SK-N-SH (cell line): ENCODE results near the gene SYNGR4. TPM values are rescaled to one million over a fixed set of nuclear protein-coding genes. Genes with fewer than 3 reads are reported as not detected.

ENCODE experiments used
- CTCF ChIA-PET: fragments of 300-600, 350-600 bp; formaldehyde crosslinking; extraction: SDS; loops from one replicate; lab custom pipeline; 2021; lab: Yijun Ruan, JAX
- POLR2A ChIA-PET: fragments of 350-600 bp; sonication (Branson Sonifier 250); formaldehyde crosslinking; extraction: SDS; loops from one replicate; lab custom pipeline; 2020; ENCODE audit warnings: antibody characterized with exemption, inconsistent platforms; lab: Yijun Ruan, JAX
- DNase-seq: peaks from one replicate; pipeline ENCODE4 v3.0.0; 2012
- H2AFZ ChIP-seq: fragments of 200-600 bp; sonication (generic); 2 replicates; pipeline ENCODE4 v1.8.1; 2016; ENCODE audit warnings: antibody characterized with exemption, mild to moderate bottlenecking, low read depth
- H3F3A ChIP-seq: fragments of 200-600 bp; sonication (generic); replicated peaks from 2 replicates; pipeline ENCODE3; 2016; ENCODE audit warnings: antibody characterized with exemption, mild to moderate bottlenecking; ENCODE audit not compliant: insufficient read depth
- H3K27ac ChIP-seq, 2 experiments: fragments of 200-500 bp in 1 of 2; fragments of 200-600 bp in 1 of 2; sonication (Bioruptor generic) in 1 of 2; sonication (generic), shearing (Covaris generic) in 1 of 2; 2 replicates each; pipeline versions ENCODE4 v1.5.1 to v1.6.1; 2014 to 2016; ENCODE audit warnings: low read depth in 2 of 2, inconsistent platforms in 1 of 2, low read length in 1 of 2, mild to moderate bottlenecking in 1 of 2, mixed read lengths in 1 of 2
- H3K27me3 ChIP-seq: fragments of 200-600 bp; sonication (generic), shearing (Covaris generic); 2 replicates; pipeline ENCODE4 v1.6.1; 2016; ENCODE audit warnings: mixed run types; ENCODE audit not compliant: insufficient read depth
- H3K36me3 ChIP-seq, 2 experiments: fragments of 200-500 bp in 1 of 2; fragments of 200-600 bp in 1 of 2; sonication (Bioruptor generic) in 1 of 2; sonication (generic) in 1 of 2; replicated peaks in 1 of 2; 2 replicates each; pipeline versions ENCODE3 to v1.5.1; 2014 to 2016; ENCODE audit warnings: low read length in 1 of 2, mild to moderate bottlenecking in 1 of 2; ENCODE audit not compliant: insufficient read depth in 2 of 2, control insufficient read depth in 1 of 2
- H3K4me1 ChIP-seq, 2 experiments: fragments of 200-500 bp in 1 of 2; fragments of 200-600 bp in 1 of 2; sonication (Bioruptor generic) in 1 of 2; sonication (generic), shearing (Covaris generic) in 1 of 2; 2 replicates each; pipeline versions ENCODE4 v1.5.1 to v1.6.1; 2014 to 2016; ENCODE audit warnings: low read depth in 1 of 2, low read length in 1 of 2, mixed run types in 1 of 2; ENCODE audit not compliant: insufficient read depth in 2 of 2, control insufficient read depth in 1 of 2
- H3K4me2 ChIP-seq: fragments of 200-600 bp; sonication (generic), shearing (Covaris generic); 2 replicates; pipeline ENCODE4 v1.6.1; 2017; ENCODE audit warnings: mixed run types
- H3K4me3 ChIP-seq, 2 experiments: fragments of 200-500 bp in 1 of 2; fragments of 200-600 bp in 1 of 2; sonication (Bioruptor generic) in 1 of 2; sonication (generic), shearing (Covaris generic) in 1 of 2; 2 replicates each; pipeline versions ENCODE4 v1.5.1 to v1.8.1; 2014 to 2016; ENCODE audit warnings: low read depth in 2 of 2, inconsistent platforms in 1 of 2, low read length in 1 of 2, mild to moderate bottlenecking in 1 of 2, mixed read lengths in 1 of 2, moderate library complexity in 1 of 2
- H3K79me2 ChIP-seq: fragments of 200-600 bp; sonication (generic); 2 replicates; pipeline ENCODE4 v1.8.1; 2017; ENCODE audit warnings: mild to moderate bottlenecking; ENCODE audit not compliant: insufficient read depth
- H3K9ac ChIP-seq: fragments of 200-600 bp; sonication (generic); 2 replicates; pipeline ENCODE4 v1.6.1; 2017; ENCODE audit warnings: mixed run types
- H3K9me2 ChIP-seq: fragments of 200-600 bp; sonication (generic); 2 replicates; pipeline ENCODE4 v1.6.1; 2017; ENCODE audit warnings: mixed run types
- H3K9me3 ChIP-seq: fragments of 200-600 bp; sonication (generic); 2 replicates; pipeline ENCODE4 v1.6.1; 2017; ENCODE audit warnings: mixed run types, mild to moderate bottlenecking, moderate library complexity
- H4K20me1 ChIP-seq: fragments of 200-600 bp; sonication (generic); 2 replicates; pipeline ENCODE4 v1.6.1; 2017; ENCODE audit warnings: mild to moderate bottlenecking, mixed run types; ENCODE audit not compliant: insufficient read depth
- ELF1 ChIP-seq: IDR thresholded peaks from 2 replicates; pipeline ENCODE4 v1.4.0; 2012
- EP300 ChIP-seq, 2 experiments: IDR thresholded peaks; 2 replicates each; pipeline versions ENCODE4 v1.4.0 to v1.6.1; 2012; ENCODE audit warnings: borderline replicate concordance in 1 of 2, low read depth in 1 of 2, low read length in 1 of 2
- FOSL2 ChIP-seq: IDR thresholded peaks from 2 replicates; pipeline ENCODE4 v1.4.0; 2012; ENCODE audit warnings: low read depth, mild to moderate bottlenecking, moderate library complexity, borderline replicate concordance
- FOXM1 ChIP-seq: IDR thresholded peaks from 2 replicates; pipeline ENCODE4 v1.4.0; 2012; ENCODE audit warnings: low read depth, mild to moderate bottlenecking
- JUND ChIP-seq: IDR thresholded peaks from 2 replicates; pipeline ENCODE4 v1.4.0; 2012
- NRF1 ChIP-seq: IDR thresholded peaks from 2 replicates; pipeline ENCODE4 v1.6.1; 2012; ENCODE audit warnings: low read depth, mild to moderate bottlenecking, low read length
- PBX3 ChIP-seq: IDR thresholded peaks from 2 replicates; pipeline ENCODE4; 2012
- REST ChIP-seq: IDR thresholded peaks from 2 replicates; pipeline ENCODE4 v1.6.1; 2012; ENCODE audit warnings: mild to moderate bottlenecking, low read depth, low read length, moderate library complexity
- RFX5 ChIP-seq: IDR thresholded peaks from 2 replicates; pipeline ENCODE4 v1.6.1; 2012; ENCODE audit warnings: mild to moderate bottlenecking, improper control_type of control experiment, low read length
- RXRA ChIP-seq: IDR thresholded peaks from 2 replicates; pipeline ENCODE4 v1.4.0; 2012; ENCODE audit warnings: low read depth, mild to moderate bottlenecking, borderline replicate concordance
- SIN3A ChIP-seq: IDR thresholded peaks from 2 replicates; pipeline ENCODE4 v1.6.1; 2012; ENCODE audit warnings: low read depth, mild to moderate bottlenecking, low read length, moderate library complexity, borderline replicate concordance
- TAF1 ChIP-seq: IDR thresholded peaks from 2 replicates; pipeline ENCODE4 v1.6.1; 2012; ENCODE audit warnings: low read depth, mild to moderate bottlenecking, low read length, moderate library complexity, borderline replicate concordance
- TEAD4 ChIP-seq: IDR thresholded peaks from 2 replicates; pipeline ENCODE4 v1.4.0; 2012; ENCODE audit warnings: mild to moderate bottlenecking, borderline replicate concordance; ENCODE audit not compliant: insufficient read depth
- YY1 ChIP-seq: IDR thresholded peaks from 2 replicates; pipeline ENCODE4 v1.4.0; 2012; ENCODE audit warnings: low read depth, mild to moderate bottlenecking
- WGBS: methylation state at CpG from one replicate; pipeline ENCODE4 v1.1.6; 2017; ENCODE audit warnings: low lambda C conversion rate; 5-methylcytosine and 5-hydroxymethylcytosine counted together
- polyA plus RNA-seq, 3 experiments: library from polyadenylated mRNA; depleted of rRNA; stranded (reverse); fragments of >200 nt; gene quantifications; 2 replicates each; pipeline ENCODE4 v1.2.3, GENCODE V29; 2012
- TF ChIP-seq, protein P1 (sequence below): fragments of 150-350 bp; IDR thresholded peaks from 2 replicates; pipeline ENCODE4 v1.6.1; 2016; ENCODE audit warnings: mild to moderate bottlenecking, low read depth, low read length

The SYNGR4 gene
- polyA plus RNA-seq, 1 of the 3 experiments (the other 2 are of a cell fraction), result 0.08 TPM

DNA sequence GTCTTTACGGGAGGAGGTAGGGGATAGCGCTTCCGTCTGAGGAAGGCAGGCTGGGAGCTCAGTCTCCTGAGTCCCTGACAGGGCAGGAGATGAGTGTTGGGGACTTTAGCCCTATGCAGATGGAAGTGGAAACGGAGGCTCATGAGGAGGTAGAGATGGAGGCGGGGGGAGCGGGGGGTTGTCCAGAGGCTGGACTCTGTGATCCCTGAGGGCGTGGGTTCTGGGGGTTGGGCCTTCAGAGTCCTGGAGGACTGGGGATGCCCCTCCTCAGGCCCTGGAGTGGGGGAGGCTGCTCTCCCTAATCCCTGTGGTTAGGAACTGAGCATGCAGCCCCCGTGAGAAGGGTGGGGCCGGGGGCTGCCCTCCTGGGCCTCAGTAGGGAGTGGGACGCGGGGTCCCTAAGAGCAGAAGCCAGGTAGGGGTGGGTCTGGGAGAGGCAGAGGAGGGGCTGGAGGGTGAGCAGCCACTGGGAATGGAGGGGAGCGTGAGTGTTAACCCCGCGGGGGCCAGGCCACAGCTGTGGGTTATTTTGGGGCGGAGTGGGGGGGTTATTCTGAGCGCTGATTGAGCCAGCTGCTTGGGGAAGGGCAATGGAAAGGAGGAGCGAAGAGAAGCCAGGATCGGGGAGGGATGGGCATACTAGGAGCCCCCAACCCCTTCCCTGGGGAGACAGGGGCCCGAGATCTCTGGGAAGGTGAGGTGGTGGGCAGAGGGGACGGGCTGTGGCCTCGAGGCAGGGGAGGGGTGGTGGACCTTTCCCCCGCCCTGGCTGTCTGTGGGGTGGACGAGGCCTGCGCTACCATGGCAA is 32.1 kb downstream of the SYNGR4 start:
- Histone ChIP-seq H3F3A (peaks cover 26% of the 10 kb centered on the region), H3K4me2 (no peak overlapping the region), H3K27ac (no peak overlapping the region), H4K20me1 (no peaks in the 10 kb centered on the region), H3K79me2 (peaks cover 2% of the 10 kb centered on the region), H3K4me3 (no peak overlapping the region), H3K9ac (no peak overlapping the region), H3K4me1 (peaks cover 4 to 48% of the 10 kb centered on the region in 2 experiments; a peak in 3 of 4 replicates), H3K36me3 (no peaks in the 10 kb centered on the region), H3K9me3 (no peaks in the 10 kb centered on the region), H2AFZ (no peak overlapping the region), H3K9me2 (no peaks in the 10 kb centered on the region), H3K27me3 (no peaks in the 10 kb centered on the region)
- DNase-seq, result no peak
- POLR2A ChIA-PET, result no interaction called here
- CTCF ChIA-PET, result no interaction called here
- no peak for TF ChIP-seq FOSL2
- TF ChIP-seq SIN3A, result no peak
- TF ChIP-seq RFX5, result no peak
- TF ChIP-seq PBX3, result no peak
- no peak for TF ChIP-seq RXRA
- no peak for TF ChIP-seq ELF1
- no peak for TF ChIP-seq FOXM1
- no peak for TF ChIP-seq REST
- TF ChIP-seq NRF1, result no peak
- no peak for TF ChIP-seq TEAD4
- no peak for TF ChIP-seq EP300 (IDR thresholded peaks at IDR 0.05; ENCODE audit: borderline replicate concordance in 1 of 2, low read depth in 1 of 2, low read length in 1 of 2)
- TF ChIP-seq, protein P1, sequence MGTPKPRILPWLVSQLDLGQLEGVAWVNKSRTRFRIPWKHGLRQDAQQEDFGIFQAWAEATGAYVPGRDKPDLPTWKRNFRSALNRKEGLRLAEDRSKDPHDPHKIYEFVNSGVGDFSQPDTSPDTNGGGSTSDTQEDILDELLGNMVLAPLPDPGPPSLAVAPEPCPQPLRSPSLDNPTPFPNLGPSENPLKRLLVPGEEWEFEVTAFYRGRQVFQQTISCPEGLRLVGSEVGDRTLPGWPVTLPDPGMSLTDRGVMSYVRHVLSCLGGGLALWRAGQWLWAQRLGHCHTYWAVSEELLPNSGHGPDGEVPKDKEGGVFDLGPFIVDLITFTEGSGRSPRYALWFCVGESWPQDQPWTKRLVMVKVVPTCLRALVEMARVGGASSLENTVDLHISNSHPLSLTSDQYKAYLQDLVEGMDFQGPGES, result no peak
- TF ChIP-seq TAF1, result no peak
- TF ChIP-seq JUND, result no peak
- no peak for TF ChIP-seq YY1
- WGBS, result 87% methylated on average over 21 of the region's 24 CpGs
